Nephron (organoid): ENCODE measurements around the gene PLPPR4.
"Not testable (repeated sequence)": the region's sequence is repeated elsewhere in the genome, so short reads cannot be mapped to it uniquely, and the experiment has no call there.

Source experiments
- H3K27ac Mint-ChIP-seq, 3 experiments: 2 replicates each; pipeline ENCODE4 v1.8.0; 2020; ENCODE audit warnings: mixed read lengths in 3 of 3, mild to moderate bottlenecking in 2 of 3, moderate library complexity in 1 of 3
- H3K27me3 Mint-ChIP-seq: 2 replicates; pipeline ENCODE4 v1.8.0; 2021; ENCODE audit warnings: low read depth, mild to moderate bottlenecking, moderate library complexity, mixed read lengths
- H3K36me3 Mint-ChIP-seq: 2 replicates; pipeline ENCODE4 v1.8.0; 2020; ENCODE audit warnings: low read depth, mixed read lengths
- H3K4me1 Mint-ChIP-seq: 2 replicates; pipeline ENCODE4 v1.8.0; 2020; ENCODE audit warnings: mixed read lengths
- H3K4me3 Mint-ChIP-seq, 3 experiments: 2 replicates each; pipeline ENCODE4 v1.8.0; 2020; ENCODE audit warnings: mild to moderate bottlenecking in 3 of 3, mixed read lengths in 3 of 3, moderate library complexity in 2 of 3
- H3K9me3 Mint-ChIP-seq: 2 replicates; pipeline ENCODE4 v1.8.0; 2020; ENCODE audit warnings: mixed read lengths
- TF ChIP-seq, protein P1 (sequence below), 3 experiments: fragments of 200-600 bp; sonication (generic); IDR thresholded peaks; one replicate each; pipeline ENCODE4 v1.5.0; 2021; ENCODE audit warnings: antibody characterized with exemption in 3 of 3; ENCODE audit not compliant: unreplicated experiment in 3 of 3

Gene PLPPR4

DNA sequence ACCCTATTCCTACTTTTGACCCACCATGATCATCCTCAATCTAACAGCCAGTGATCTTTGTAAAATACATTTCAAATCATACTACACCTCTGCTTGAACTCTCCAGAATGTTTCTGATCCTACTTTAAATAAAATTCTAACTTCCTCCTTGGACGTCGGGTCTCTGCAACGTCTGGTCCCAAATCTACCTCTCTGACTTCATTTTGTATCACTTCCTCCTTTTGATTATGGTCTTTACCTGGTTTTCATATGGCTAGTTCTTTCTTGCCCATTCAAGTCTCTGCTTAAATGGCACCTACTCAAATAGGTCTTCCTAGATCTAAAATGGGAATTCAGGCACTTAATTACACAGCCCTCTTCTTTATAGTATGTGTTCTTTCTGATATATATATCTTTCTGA is 18.2 kb downstream of the PLPPR4 start:
- H3K4me1 Mint-ChIP-seq: no peaks in the 10 kb centered on the region
- H3K27me3 Mint-ChIP-seq: no peaks in the 10 kb centered on the region
- TF ChIP-seq, protein P1, sequence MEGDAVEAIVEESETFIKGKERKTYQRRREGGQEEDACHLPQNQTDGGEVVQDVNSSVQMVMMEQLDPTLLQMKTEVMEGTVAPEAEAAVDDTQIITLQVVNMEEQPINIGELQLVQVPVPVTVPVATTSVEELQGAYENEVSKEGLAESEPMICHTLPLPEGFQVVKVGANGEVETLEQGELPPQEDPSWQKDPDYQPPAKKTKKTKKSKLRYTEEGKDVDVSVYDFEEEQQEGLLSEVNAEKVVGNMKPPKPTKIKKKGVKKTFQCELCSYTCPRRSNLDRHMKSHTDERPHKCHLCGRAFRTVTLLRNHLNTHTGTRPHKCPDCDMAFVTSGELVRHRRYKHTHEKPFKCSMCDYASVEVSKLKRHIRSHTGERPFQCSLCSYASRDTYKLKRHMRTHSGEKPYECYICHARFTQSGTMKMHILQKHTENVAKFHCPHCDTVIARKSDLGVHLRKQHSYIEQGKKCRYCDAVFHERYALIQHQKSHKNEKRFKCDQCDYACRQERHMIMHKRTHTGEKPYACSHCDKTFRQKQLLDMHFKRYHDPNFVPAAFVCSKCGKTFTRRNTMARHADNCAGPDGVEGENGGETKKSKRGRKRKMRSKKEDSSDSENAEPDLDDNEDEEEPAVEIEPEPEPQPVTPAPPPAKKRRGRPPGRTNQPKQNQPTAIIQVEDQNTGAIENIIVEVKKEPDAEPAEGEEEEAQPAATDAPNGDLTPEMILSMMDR (IDR thresholded peaks at IDR 0.05; ENCODE audit: unreplicated experiment in 3 of 3): no peak
- H3K4me3 Mint-ChIP-seq: no peak overlapping the region
- no peaks in the 10 kb centered on the region for H3K9me3 Mint-ChIP-seq
- no peak overlapping the region for H3K27ac Mint-ChIP-seq
- H3K36me3 Mint-ChIP-seq: no peaks in the 10 kb centered on the region

DNA sequence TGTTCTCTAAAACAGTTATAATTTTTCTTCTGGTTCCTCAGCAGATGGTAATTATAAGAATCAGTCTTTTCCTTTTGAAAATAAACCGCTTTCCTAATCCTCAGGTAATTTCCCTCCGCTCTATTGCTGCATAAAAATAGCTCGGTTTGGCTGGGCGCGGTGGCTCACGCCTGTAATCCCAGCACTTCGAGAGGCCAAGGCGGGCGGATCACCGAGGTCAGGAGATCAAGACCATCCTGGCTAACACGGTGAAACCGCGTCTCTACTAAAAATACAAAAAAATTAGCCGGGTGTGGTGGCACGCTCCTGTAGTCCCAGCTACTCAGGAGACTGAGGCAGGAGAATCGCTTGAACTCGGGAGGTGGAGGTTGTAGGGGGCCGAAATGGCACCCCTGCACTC is 19.2 kb downstream of the PLPPR4 start:
- H3K4me1 Mint-ChIP-seq: not testable (repeated sequence)

DNA sequence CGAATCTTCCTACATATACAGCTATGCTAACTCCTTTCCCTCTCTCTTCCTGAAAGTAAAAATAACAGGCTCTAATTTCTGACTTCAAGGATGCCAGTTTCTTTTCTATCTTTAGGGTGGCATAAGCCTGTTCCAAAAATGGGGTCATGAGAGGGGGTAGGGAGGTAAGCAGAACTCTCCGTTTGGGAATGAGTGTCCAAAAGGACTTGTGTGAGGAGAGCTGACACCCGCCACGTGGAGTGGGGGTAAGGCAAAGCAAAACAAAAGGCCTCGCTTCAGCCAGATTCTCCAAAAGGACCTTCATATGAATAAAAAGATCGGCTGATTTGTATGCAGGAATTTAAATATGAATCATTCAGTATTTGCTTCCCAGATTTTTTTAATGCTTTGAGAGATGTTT is 28.6 kb downstream of the PLPPR4 start:
- no peak overlapping the region for H3K27ac Mint-ChIP-seq
- no peaks in the 10 kb centered on the region for H3K36me3 Mint-ChIP-seq
- H3K4me1 Mint-ChIP-seq: no peaks in the 10 kb centered on the region
- peaks cover 7% of the 10 kb centered on the region for H3K9me3 Mint-ChIP-seq
- H3K27me3 Mint-ChIP-seq: no peaks in the 10 kb centered on the region
- TF ChIP-seq, protein P1 (IDR thresholded peaks at IDR 0.05; ENCODE audit: unreplicated experiment in 3 of 3): no peak
- no peak overlapping the region for H3K4me3 Mint-ChIP-seq

More for the DNA sequence above, 19.2 kb downstream of the PLPPR4 start:
- not testable (repeated sequence) for H3K9me3 Mint-ChIP-seq, H3K36me3 Mint-ChIP-seq, H3K27me3 Mint-ChIP-seq, H3K27ac Mint-ChIP-seq, H3K4me3 Mint-ChIP-seq

DNA sequence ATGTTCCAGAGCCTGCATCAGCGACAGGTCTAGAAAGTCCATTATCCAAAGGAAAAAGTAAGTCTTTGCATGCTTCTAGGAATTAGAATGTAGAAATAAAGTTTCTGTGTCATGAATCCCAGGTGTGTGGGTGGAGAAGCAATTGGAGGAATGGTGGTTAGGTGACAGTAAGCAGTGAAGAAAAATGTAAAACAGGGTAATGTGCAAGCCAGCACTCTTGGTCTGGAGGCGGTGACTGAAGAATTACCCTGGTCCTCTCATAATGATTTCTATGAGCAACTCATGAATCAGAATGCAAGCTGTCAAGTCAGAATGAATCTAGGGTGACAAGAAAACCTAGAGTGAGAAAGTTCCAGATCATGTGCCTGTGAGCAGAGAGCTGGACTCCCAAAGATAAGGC is 33.6 kb downstream of the PLPPR4 start:
- Mint-ChIP-seq H3K36me3 (no peaks in the 10 kb centered on the region), H3K27ac (no peak overlapping the region)
- TF ChIP-seq, protein P1 (IDR thresholded peaks at IDR 0.05; ENCODE audit: unreplicated experiment in 3 of 3): no peak

DNA sequence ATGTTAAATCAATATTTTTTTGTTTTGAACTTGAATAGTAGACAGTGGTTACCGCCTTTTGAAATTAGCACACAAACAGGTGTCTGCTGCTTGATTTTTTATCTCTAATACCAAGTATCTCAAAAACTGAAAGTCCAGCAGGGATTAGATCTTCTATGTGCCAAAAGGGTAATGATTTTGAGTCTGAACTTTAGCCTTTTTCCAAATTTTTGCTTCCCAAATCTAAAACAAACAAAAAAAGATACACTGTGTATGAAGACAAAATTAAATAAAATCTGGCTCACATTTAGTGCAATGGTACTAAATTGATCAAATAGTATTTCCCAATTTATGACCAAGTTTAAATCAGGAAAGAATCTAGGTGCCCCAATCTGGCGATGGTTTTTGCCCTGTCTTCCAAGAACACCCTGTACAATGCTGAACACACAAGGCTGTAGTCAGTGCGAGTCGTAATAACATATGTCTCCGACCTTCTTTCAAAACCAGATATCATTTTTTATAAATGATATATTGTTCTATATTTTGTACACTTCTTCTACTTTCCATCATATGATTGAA is 40.5 kb downstream of the PLPPR4 start:
- TF ChIP-seq, protein P1 (IDR thresholded peaks at IDR 0.05; ENCODE audit: unreplicated experiment in 3 of 3): no peak
- no peaks in the 10 kb centered on the region for H3K27me3 Mint-ChIP-seq
- H3K9me3 Mint-ChIP-seq: no peaks in the 10 kb centered on the region
- H3K4me1 Mint-ChIP-seq: no peaks in the 10 kb centered on the region
- no peaks in the 10 kb centered on the region for H3K36me3 Mint-ChIP-seq
- no peak overlapping the region for H3K4me3 Mint-ChIP-seq
- no peak overlapping the region for H3K27ac Mint-ChIP-seq

More for the DNA sequence above, 33.6 kb downstream of the PLPPR4 start:
- Mint-ChIP-seq H3K9me3 (no peaks in the 10 kb centered on the region), H3K4me3 (no peak overlapping the region), H3K27me3 (no peaks in the 10 kb centered on the region), H3K4me1 (no peaks in the 10 kb centered on the region)

DNA sequence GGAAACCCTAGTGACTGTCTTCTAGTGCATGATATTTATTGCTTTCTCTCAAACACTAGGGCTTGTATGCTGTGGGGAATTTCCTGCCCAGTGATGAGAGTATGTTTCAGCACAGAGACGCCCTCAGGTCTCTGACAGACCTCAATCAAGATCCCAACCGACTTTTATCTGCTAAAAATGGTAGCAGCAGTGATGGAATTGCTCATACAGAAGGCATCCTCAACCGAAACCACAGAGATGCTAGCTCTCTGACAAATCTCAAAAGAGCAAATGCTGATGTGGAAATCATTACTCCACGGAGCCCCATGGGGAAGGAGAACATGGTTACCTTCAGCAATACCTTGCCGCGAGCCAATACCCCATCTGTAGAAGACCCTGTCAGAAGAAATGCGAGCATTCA is 41.3 kb downstream of the PLPPR4 start:
- H3K36me3 Mint-ChIP-seq: no peaks in the 10 kb centered on the region
- H3K4me1 Mint-ChIP-seq: no peaks in the 10 kb centered on the region

More for the DNA sequence above, 41.3 kb downstream of the PLPPR4 start:
- no peaks in the 10 kb centered on the region for H3K27me3 Mint-ChIP-seq
- H3K4me3 Mint-ChIP-seq: no peak overlapping the region
- H3K27ac Mint-ChIP-seq: no peak overlapping the region
- TF ChIP-seq, protein P1 (IDR thresholded peaks at IDR 0.05; ENCODE audit: unreplicated experiment in 3 of 3): no peak
- H3K9me3 Mint-ChIP-seq: no peaks in the 10 kb centered on the region
